ENCODE results near the gene POU2AF3. TPM values are rescaled to one million over a fixed set of nuclear protein-coding genes. Genes with fewer than 3 reads are reported as not detected.

The POU2AF3 gene
- total RNA-seq, 1 donor from 2014 or later: 0.25 TPM

- H3K4me3 ChIP-seq (ENCODE audit: low read depth, low read length): no peak overlapping the region
- no peak for DNase-seq (ENCODE audit: low read depth)
- no peaks in the 10 kb centered on the region for H3K27me3 ChIP-seq (ENCODE audit: control insufficient read depth, insufficient read depth, low read length)
- TF ChIP-seq, protein P1, sequence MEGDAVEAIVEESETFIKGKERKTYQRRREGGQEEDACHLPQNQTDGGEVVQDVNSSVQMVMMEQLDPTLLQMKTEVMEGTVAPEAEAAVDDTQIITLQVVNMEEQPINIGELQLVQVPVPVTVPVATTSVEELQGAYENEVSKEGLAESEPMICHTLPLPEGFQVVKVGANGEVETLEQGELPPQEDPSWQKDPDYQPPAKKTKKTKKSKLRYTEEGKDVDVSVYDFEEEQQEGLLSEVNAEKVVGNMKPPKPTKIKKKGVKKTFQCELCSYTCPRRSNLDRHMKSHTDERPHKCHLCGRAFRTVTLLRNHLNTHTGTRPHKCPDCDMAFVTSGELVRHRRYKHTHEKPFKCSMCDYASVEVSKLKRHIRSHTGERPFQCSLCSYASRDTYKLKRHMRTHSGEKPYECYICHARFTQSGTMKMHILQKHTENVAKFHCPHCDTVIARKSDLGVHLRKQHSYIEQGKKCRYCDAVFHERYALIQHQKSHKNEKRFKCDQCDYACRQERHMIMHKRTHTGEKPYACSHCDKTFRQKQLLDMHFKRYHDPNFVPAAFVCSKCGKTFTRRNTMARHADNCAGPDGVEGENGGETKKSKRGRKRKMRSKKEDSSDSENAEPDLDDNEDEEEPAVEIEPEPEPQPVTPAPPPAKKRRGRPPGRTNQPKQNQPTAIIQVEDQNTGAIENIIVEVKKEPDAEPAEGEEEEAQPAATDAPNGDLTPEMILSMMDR (IDR thresholded peaks at IDR 0.05; ENCODE audit: insufficient read depth, low read length, poor library complexity, severe bottlenecking): no peak
- H3K36me3 ChIP-seq (ENCODE audit: control insufficient read depth, insufficient read depth, low read length): no peaks in the 10 kb centered on the region
Observed at GRCh38 chr11:111331711-111332479, 33.5 kb downstream of the POU2AF3 start.

GRCh38 chr11:111334532-111335502, 36.5 kb downstream of the POU2AF3 start:
- TF ChIP-seq, protein P1 (IDR thresholded peaks at IDR 0.05; ENCODE audit: insufficient read depth, low read length, poor library complexity, severe bottlenecking): no peak
- H3K36me3 ChIP-seq (ENCODE audit: control insufficient read depth, insufficient read depth, low read length): no peaks in the 10 kb centered on the region
- no peak overlapping the region for H3K4me3 ChIP-seq (ENCODE audit: low read depth, low read length)
- DNase-seq (ENCODE audit: low read depth): no peak
- H3K27me3 ChIP-seq (ENCODE audit: control insufficient read depth, insufficient read depth, low read length): no peaks in the 10 kb centered on the region

GRCh38 chr11:111335549-111335948, 37.2 kb downstream of the POU2AF3 start:
- Histone ChIP-seq H3K27me3 (ENCODE audit: control insufficient read depth, insufficient read depth, low read length) (no peaks in the 10 kb centered on the region), H3K4me3 (ENCODE audit: low read depth, low read length) (no peak overlapping the region), H3K36me3 (ENCODE audit: control insufficient read depth, insufficient read depth, low read length) (no peaks in the 10 kb centered on the region)
- DNase-seq (ENCODE audit: low read depth): no peak
- TF ChIP-seq, protein P1 (IDR thresholded peaks at IDR 0.05; ENCODE audit: insufficient read depth, low read length, poor library complexity, severe bottlenecking): no peak

GRCh38 chr11:111336062-111336461, 37.7 kb downstream of the POU2AF3 start:
- no peak for DNase-seq (ENCODE audit: low read depth)
- H3K36me3 ChIP-seq (ENCODE audit: control insufficient read depth, insufficient read depth, low read length): no peaks in the 10 kb centered on the region
- TF ChIP-seq, protein P1 (IDR thresholded peaks at IDR 0.05; ENCODE audit: insufficient read depth, low read length, poor library complexity, severe bottlenecking): no peak
- H3K27me3 ChIP-seq (ENCODE audit: control insufficient read depth, insufficient read depth, low read length): no peaks in the 10 kb centered on the region
- H3K4me3 ChIP-seq (ENCODE audit: low read depth, low read length): no peak overlapping the region

- Histone ChIP-seq H3K36me3 (ENCODE audit: control insufficient read depth, insufficient read depth, low read length) (no peaks in the 10 kb centered on the region), H3K27me3 (ENCODE audit: control insufficient read depth, insufficient read depth, low read length) (no peaks in the 10 kb centered on the region), H3K4me3 (ENCODE audit: low read depth, low read length) (no peak overlapping the region)
- TF ChIP-seq, protein P1 (IDR thresholded peaks at IDR 0.05; ENCODE audit: insufficient read depth, low read length, poor library complexity, severe bottlenecking): no peak
- no peak for DNase-seq (ENCODE audit: low read depth)
Observed at GRCh38 chr11:111336582-111337256, 38.4 kb downstream of the POU2AF3 start.

Measured in kidney epithelial cell (primary cell).